GM12874 (cell line): ENCODE results near the gene TTC7B.

Source experiments
- CTCF ChIP-seq: IDR thresholded peaks from 2 replicates; pipeline ENCODE4 v1.5.1; 2011; ENCODE audit warnings: low read depth, mild to moderate bottlenecking, control low read depth, low read length, moderate library complexity; ENCODE audit not compliant: insufficient read depth

TTC7B gene

GRCh38 chr14:90489916-90490719 is 326.1 kb downstream of the TTC7B start:
- no peak for TF ChIP-seq CTCF

GRCh38 chr14:90489306-90489705 is 326.9 kb downstream of the TTC7B start:
- no peak for TF ChIP-seq CTCF

- no peak for TF ChIP-seq CTCF
Observed at GRCh38 chr14:90488256-90488655, 328.0 kb downstream of the TTC7B start.

- TF ChIP-seq CTCF: no peak
Observed at GRCh38 chr14:90487462-90487861, 328.8 kb downstream of the TTC7B start.

- no peak for TF ChIP-seq CTCF
Observed at GRCh38 chr14:90487031-90487430, 329.2 kb downstream of the TTC7B start.

GRCh38 chr14:90484291-90484690 is 331.9 kb downstream of the TTC7B start:
- no peak for TF ChIP-seq CTCF

GRCh38 chr14:90483571-90483974 is 332.7 kb downstream of the TTC7B start:
- no peak for TF ChIP-seq CTCF

GRCh38 chr14:90483117-90483516 is 333.1 kb downstream of the TTC7B start:
- no peak for TF ChIP-seq CTCF
